ENCODE data around the gene MASP2. TPM values are rescaled to one million over a fixed set of nuclear protein-coding genes. Genes with fewer than 3 reads are reported as not detected.
A peak's percentile ranks its signal among the peaks of the same experiment; 100 is the strongest.
"Not testable (repeated sequence)": the region's sequence is repeated elsewhere in the genome, so short reads cannot be mapped to it uniquely, and the experiment has no call there.

Gene MASP2
- total and polyA plus RNA-seq, 5 donors = not detected

DNA sequence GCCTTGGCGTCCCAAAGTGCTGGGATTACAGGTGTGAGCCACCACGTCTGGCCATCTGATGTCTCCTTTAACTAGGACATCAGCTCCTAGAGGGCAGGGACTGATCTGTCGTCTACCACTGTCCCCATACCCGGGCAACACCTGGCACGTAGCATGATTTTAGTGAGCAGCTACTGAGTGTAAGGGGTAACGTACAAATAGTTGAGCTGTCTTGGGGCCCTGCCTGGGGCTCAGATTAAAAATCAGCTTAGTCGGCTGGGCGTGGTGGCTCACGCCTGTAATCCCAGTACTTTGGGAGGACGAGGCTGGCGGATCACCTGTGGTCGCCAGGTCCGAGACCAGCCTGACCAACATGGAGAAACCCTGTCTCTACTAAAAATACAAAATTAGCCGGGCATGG is 11.0 kb upstream of the MASP2 start:
- ATAC-seq (no peak), DNase-seq (no peak)
- H3K4me1 ChIP-seq (ENCODE audit: control insufficient read depth, insufficient read depth, low read length) = no peaks in the 10 kb centered on the region
- no peak overlapping the region for H3K4me3 ChIP-seq (ENCODE audit: low read length)
- no peaks in the 10 kb centered on the region for H3K9me3 ChIP-seq (ENCODE audit: control insufficient read depth, low read length)
- WGBS = 96% methylated on average over 14 of the region's 14 CpGs
- intact Hi-C loops (cut with DNase I) = no loop called here
- no peak overlapping the region for H3K27ac ChIP-seq (ENCODE audit: low read length)
- no peaks in the 10 kb centered on the region for H3K27me3 ChIP-seq (ENCODE audit: control insufficient read depth, insufficient read depth)

GRCh38 chr1:11057477-11057876 is 10.4 kb upstream of the MASP2 start:
- intact Hi-C loops (cut with DNase I) = no loop called here
- 92% methylated on average over 8 of the region's 8 CpGs for WGBS
- no peak for ATAC-seq
- Histone ChIP-seq H3K27me3 (ENCODE audit: control insufficient read depth, insufficient read depth) (no peaks in the 10 kb centered on the region), H3K9me3 (ENCODE audit: control insufficient read depth, low read length) (no peaks in the 10 kb centered on the region), H3K4me3 (ENCODE audit: low read length) (no peak overlapping the region), H3K27ac (ENCODE audit: low read length) (no peak overlapping the region), H3K4me1 (ENCODE audit: control insufficient read depth, insufficient read depth, low read length) (no peaks in the 10 kb centered on the region)
- no peak for DNase-seq

GRCh38 chr1:11056504-11056903 is 9.5 kb upstream of the MASP2 start:
- ATAC-seq (no peak), DNase-seq (no peak)
- Histone ChIP-seq H3K27me3 (ENCODE audit: control insufficient read depth, insufficient read depth) (no peaks in the 10 kb centered on the region), H3K4me1 (ENCODE audit: control insufficient read depth, insufficient read depth, low read length) (no peaks in the 10 kb centered on the region), H3K9me3 (ENCODE audit: control insufficient read depth, low read length) (no peaks in the 10 kb centered on the region), H3K27ac (ENCODE audit: low read length) (no peak overlapping the region), H3K4me3 (ENCODE audit: low read length) (no peak overlapping the region)
- WGBS = 83% methylated on average over 7 of the region's 7 CpGs
- intact Hi-C loops (cut with DNase I) = no loop called here

DNA sequence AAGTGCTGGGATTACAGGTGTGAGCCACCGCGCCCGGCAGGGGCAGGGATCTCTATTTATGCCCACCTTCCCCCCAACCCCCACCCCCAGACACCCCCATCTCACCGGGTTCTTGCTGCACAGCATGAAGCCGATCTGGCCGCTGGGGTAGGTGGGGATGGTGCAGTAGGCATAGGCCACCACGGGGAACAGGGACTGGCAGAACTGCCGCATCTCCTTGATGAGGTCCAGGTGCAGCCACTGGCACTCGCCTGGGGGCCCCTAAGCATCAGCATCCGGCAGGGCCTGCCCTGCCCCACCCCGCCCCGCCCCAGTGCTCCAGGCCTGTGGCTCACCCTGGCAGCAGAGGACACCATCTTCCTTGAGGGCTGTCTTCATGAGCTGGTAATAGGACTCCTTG is 8.6 kb upstream of the MASP2 start:
- Histone ChIP-seq H3K27ac (ENCODE audit: low read length) (no peak overlapping the region), H3K27me3 (ENCODE audit: control insufficient read depth, insufficient read depth) (no peaks in the 10 kb centered on the region), H3K4me1 (ENCODE audit: control insufficient read depth, insufficient read depth, low read length) (no peaks in the 10 kb centered on the region), H3K9me3 (ENCODE audit: control insufficient read depth, low read length) (no peaks in the 10 kb centered on the region), H3K4me3 (ENCODE audit: low read length) (no peak overlapping the region)
- DNase-seq = no peak
- intact Hi-C loops (cut with DNase I) = no loop called here
- WGBS = 91% methylated on average over 12 of the region's 12 CpGs
- no peak for ATAC-seq

DNA sequence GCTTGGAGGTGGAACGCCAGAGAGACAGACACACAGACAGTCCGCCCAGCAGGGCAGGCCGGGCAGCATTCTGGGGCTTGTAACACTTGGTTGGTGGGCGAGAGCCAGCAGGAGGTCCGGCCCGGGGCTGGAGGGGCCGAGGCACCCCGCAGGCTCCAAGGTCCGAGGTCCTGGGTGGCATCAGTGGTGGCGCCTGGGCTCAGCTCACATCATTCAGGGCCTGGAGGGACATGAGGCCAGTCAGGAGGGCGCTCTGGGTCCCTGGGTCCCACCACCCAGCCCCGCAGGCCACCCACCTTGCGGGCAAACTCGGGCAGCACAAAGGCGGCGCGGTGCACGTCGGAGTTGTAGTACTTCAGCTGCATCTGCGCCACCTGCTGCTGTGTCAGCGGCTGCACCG is 7.6 kb upstream of the MASP2 start:
- no peak overlapping the region for H3K4me3 ChIP-seq (ENCODE audit: low read length)
- H3K9me3 ChIP-seq (ENCODE audit: control insufficient read depth, low read length) = no peaks in the 10 kb centered on the region
- H3K4me1 ChIP-seq (ENCODE audit: control insufficient read depth, insufficient read depth, low read length) = no peaks in the 10 kb centered on the region
- H3K27ac ChIP-seq (ENCODE audit: low read length) = no peak overlapping the region
- DNase-seq (no peak), ATAC-seq (no peak)
- WGBS = 87% methylated on average over 22 of the region's 22 CpGs
- no peaks in the 10 kb centered on the region for H3K27me3 ChIP-seq (ENCODE audit: control insufficient read depth, insufficient read depth)
- intact Hi-C loops (cut with DNase I) = no loop called here

GRCh38 chr1:11054181-11054580 is 7.1 kb upstream of the MASP2 start:
- 81% methylated on average over 7 of the region's 7 CpGs for WGBS
- no peaks in the 10 kb centered on the region for H3K9me3 ChIP-seq (ENCODE audit: control insufficient read depth, low read length)
- intact Hi-C loops (cut with DNase I) = no loop called here
- DNase-seq = no peak
- no peaks in the 10 kb centered on the region for H3K27me3 ChIP-seq (ENCODE audit: control insufficient read depth, insufficient read depth)
- no peaks in the 10 kb centered on the region for H3K4me1 ChIP-seq (ENCODE audit: control insufficient read depth, insufficient read depth, low read length)
- H3K27ac ChIP-seq (ENCODE audit: low read length) = no peak overlapping the region
- no peak overlapping the region for H3K4me3 ChIP-seq (ENCODE audit: low read length)
- ATAC-seq = peak in 1 of 2 donors; percentile 11

GRCh38 chr1:11053758-11054137 is 6.7 kb upstream of the MASP2 start:
- Histone ChIP-seq H3K27ac (ENCODE audit: low read length) (no peak overlapping the region), H3K27me3 (ENCODE audit: control insufficient read depth, insufficient read depth) (no peaks in the 10 kb centered on the region), H3K4me1 (ENCODE audit: control insufficient read depth, insufficient read depth, low read length) (no peaks in the 10 kb centered on the region), H3K9me3 (ENCODE audit: control insufficient read depth, low read length) (no peaks in the 10 kb centered on the region), H3K4me3 (ENCODE audit: low read length) (no peak overlapping the region)
- 55% methylated on average over 10 of the region's 10 CpGs for WGBS
- DNase-seq (peak in 1 of 3 donors; percentile 64), ATAC-seq (peak; percentile 56 to 60)
- intact Hi-C loops (cut with DNase I) = no loop called here

DNA sequence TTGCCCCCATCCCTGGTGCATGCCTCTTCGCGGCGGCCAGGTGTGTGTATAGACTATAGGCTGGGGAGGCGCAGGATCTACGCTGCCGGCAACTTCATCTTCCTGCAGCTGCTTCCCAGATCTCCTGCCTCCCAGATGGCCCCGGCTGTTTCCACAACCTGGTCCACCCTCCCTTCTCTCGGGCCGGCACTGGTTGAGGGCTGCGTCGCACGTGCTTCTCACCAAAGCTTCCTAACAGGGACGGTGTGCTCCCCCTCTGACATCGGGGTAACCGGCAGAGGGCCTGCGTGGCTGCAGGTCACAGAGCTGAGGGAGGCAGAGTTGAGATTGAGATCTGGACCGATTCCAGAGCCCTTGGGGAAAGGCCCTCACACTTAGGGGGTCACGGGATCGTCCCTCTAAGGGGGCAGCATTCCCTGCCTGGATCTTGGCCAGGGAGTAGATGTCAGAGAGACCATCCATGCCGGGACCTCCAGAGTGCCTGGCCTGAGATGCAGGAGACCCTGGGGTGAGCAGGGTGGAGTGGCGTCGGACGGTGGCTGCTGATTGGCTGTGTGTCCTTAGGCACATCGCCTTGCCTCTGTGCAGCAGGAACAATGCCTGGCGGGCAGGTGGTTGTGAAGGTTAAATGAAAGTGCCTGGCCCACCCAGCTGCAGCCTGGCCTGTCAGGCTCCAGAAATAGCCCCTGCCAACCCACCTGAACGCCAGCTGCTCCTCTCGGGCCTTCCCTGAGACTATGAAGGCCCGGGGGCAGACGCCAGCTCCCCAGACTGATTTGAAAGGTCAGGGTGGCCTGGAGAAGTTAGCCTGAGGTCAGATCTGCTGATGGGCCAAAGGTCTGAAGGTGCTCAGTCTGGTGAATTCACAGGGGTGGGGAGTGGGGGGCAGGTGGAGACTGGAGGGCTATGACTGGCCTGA is 6.1 kb upstream of the MASP2 start:
- H3K27me3 ChIP-seq (ENCODE audit: control insufficient read depth, insufficient read depth) = no peaks in the 10 kb centered on the region
- H3K27ac ChIP-seq (ENCODE audit: low read length) = no peak overlapping the region
- H3K4me1 ChIP-seq (ENCODE audit: control insufficient read depth, insufficient read depth, low read length) = no peaks in the 10 kb centered on the region
- intact Hi-C loops (cut with DNase I) = no loop called here
- WGBS = 23% methylated on average over 29 of the region's 29 CpGs
- no peaks in the 10 kb centered on the region for H3K9me3 ChIP-seq (ENCODE audit: control insufficient read depth, low read length)
- ATAC-seq (peak; percentile 8 to 37), DNase-seq (no peak)
- H3K4me3 ChIP-seq (ENCODE audit: low read length) = no peak overlapping the region

DNA sequence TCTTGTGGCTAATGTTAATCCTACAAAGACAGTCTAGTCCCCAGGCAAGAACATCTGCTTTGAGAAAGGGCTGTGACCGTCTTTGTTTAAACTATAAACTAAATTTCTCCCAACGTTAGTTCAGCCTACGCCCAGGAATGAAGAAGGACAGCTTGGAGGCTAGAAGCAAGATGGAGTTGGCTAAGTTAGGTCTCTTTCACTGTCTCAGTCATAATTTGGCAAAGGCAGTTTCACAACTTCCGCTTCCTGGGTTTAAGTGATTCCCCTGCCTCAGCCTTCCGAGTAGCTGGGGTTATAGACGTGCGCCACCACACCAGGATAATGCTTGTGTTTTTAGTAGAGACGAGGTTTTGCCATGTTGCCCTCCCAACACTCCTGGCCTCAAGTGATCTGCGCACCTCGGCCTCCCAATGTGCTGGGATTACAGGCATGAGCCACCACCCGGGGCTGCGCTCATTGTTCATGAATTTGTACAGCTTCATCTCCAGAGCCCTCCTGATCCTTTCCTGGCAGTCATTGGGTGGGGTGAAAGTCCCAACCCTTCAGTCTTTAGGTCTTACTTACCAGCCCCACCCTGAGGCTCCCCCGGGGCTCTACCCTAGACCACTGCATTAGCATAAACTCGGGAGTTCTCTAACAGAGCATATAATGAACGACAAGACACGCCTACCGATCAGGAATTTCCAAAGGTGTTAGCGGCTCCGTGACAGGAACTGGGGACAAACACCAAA is 4.9 kb upstream of the MASP2 start:
- intact Hi-C loops (cut with DNase I) = no loop called here
- no peak overlapping the region for H3K27ac ChIP-seq (ENCODE audit: low read length)
- DNase-seq = no peak
- no peak for ATAC-seq
- no peaks in the 10 kb centered on the region for H3K9me3 ChIP-seq (ENCODE audit: control insufficient read depth, low read length)
- no peaks in the 10 kb centered on the region for H3K27me3 ChIP-seq (ENCODE audit: control insufficient read depth, insufficient read depth)
- 53% methylated on average over 19 of the region's 19 CpGs for WGBS
- H3K4me1 ChIP-seq (ENCODE audit: control insufficient read depth, insufficient read depth, low read length) = no peaks in the 10 kb centered on the region
- H3K4me3 ChIP-seq (ENCODE audit: low read length) = no peak overlapping the region

GRCh38 chr1:11051121-11051520 is 4.1 kb upstream of the MASP2 start:
- DNase-seq; H3K4me3 ChIP-seq (ENCODE audit: low read length); H3K9me3 ChIP-seq (ENCODE audit: control insufficient read depth, low read length); H3K27me3 ChIP-seq (ENCODE audit: control insufficient read depth, insufficient read depth); H3K27ac ChIP-seq (ENCODE audit: low read length); intact Hi-C loops (cut with DNase I); H3K4me1 ChIP-seq (ENCODE audit: control insufficient read depth, insufficient read depth, low read length); ATAC-seq: not testable (repeated sequence)
- WGBS = 92% methylated on average over 10 of the region's 10 CpGs

DNA sequence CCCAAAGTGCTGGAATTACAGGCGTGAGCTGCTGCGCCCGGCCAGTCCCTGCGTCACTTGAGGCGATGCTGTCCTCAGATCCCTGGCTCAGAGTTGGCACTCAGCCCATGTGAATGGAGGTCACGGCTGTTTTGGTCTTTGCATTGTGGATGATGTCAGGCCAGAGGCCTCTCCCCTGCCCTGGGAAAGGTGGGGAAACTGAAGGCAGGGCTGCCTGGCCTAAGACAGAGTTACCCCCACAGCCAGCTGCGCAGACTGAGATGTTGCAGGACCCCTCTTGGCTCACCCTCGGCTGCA is 821 bp downstream of the MASP2 start:
- WGBS = 84% methylated on average over 8 of the region's 8 CpGs
- H3K4me3 ChIP-seq (ENCODE audit: low read length) = no peak overlapping the region
- no peak for ATAC-seq
- no peaks in the 10 kb centered on the region for H3K4me1 ChIP-seq (ENCODE audit: control insufficient read depth, insufficient read depth, low read length)
- intact Hi-C loops (cut with DNase I) = loop anchor here in 1 of 4 donors (10.0 kb wide), 1 partner anchor 599 kb away; no protein-coding TSS in a partner anchor
- peak in 1 of 3 donors; percentile 50 for DNase-seq
- H3K27me3 ChIP-seq (ENCODE audit: control insufficient read depth, insufficient read depth) = no peaks in the 10 kb centered on the region
- H3K27ac ChIP-seq (ENCODE audit: low read length) = no peak overlapping the region
- no peaks in the 10 kb centered on the region for H3K9me3 ChIP-seq (ENCODE audit: control insufficient read depth, low read length)
